SK-N-SH treated with all-trans-retinoic acid at 6 μM for 48 hours (cell line): Measurements from ENCODE around the gene HLCS.

Experiments used
- CSDC2 ChIP-seq: fragments of 250-450 bp; sonication (Bioruptor Pico); IDR thresholded peaks from 2 replicates; pipeline ENCODE4 v1.5.0; 2020; ENCODE audit warnings: mild to moderate bottlenecking, moderate library complexity
- GLIS3 ChIP-seq: fragments of 250-450 bp; sonication (Bioruptor Pico); IDR thresholded peaks from 2 replicates; pipeline ENCODE4 v1.5.0; 2020; ENCODE audit warnings: mild to moderate bottlenecking, moderate library complexity
- ISL1 ChIP-seq: fragments of 250-450 bp; sonication (Bioruptor Pico); IDR thresholded peaks from 2 replicates; pipeline ENCODE4 v2.1.2; 2022; ENCODE audit warnings: mild to moderate bottlenecking, moderate library complexity
- ZNF565 ChIP-seq: fragments of 450-650 bp; formaldehyde crosslinking; conservative IDR thresholded peaks from 2 replicates; pipeline ENCODE4 v1.5.0; 2020; ENCODE audit warnings: low read depth, mild to moderate bottlenecking, moderate library complexity
- ZNF70 ChIP-seq: fragments of 450-650 bp; formaldehyde crosslinking; IDR thresholded peaks from 2 replicates; pipeline ENCODE4 v1.5.0; 2020; ENCODE audit warnings: mild to moderate bottlenecking, moderate library complexity

DNA sequence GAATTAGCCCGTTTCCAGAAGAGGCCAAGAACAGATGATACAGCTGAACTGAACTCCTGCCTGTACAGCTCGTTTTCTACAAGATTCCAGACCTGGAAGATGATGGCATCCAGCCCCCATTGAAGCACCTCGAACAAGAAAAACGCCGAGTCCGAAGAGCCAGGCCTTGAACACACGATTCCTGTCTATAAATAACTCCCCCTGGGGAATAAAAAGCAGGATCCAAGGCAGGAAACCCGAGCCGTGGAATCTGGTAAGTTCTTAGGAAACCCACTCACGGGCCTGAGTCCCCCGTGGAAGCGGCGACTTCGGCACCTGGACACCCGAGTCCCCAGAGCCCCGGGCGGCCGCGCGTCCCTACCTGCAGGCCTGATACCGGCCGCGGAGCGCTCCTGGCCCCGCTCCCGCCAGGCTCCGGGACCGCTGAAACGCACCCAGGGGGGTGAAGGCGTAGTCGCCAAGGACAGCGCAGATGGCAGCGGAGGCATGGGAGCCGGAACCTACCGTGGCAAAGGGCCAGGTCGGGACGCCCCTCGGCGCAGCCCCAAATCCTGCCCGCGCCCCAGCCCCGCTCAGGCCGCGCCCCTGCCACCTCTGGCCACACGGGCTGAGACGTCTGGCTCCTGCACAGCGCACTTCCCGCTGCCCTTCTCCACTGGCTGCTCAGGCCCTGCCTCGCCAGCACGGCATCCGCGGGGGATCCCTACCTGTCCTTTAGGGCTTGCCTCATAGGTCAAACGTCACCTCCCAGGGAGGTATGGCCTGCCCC is 14.0 kb upstream of the HLCS start:
- TF ChIP-seq ZNF70 (no peak), ISL1 (CRISPR knock-in tag) (no peak), CSDC2 (CRISPR knock-in tag) (no peak), ZNF565 (CRISPR knock-in tag) (no peak), GLIS3 (CRISPR knock-in tag) (no peak)
